Activated CD4-positive, alpha-beta T cell treated with anti-CD3 and anti-CD28 coated beads, Interleukin-2, amount 50 U/mL, for 24 hours (primary cell): ENCODE measurements around the gene LY6G6F.

ENCODE experiments used
- DNase-seq, 2 donors: peaks; one replicate each; pipeline ENCODE4 v3.0.0-alpha.2; 2020; ENCODE audit warnings: low read depth in 1 of 2, low spot score in 1 of 2

The LY6G6F gene

DNA sequence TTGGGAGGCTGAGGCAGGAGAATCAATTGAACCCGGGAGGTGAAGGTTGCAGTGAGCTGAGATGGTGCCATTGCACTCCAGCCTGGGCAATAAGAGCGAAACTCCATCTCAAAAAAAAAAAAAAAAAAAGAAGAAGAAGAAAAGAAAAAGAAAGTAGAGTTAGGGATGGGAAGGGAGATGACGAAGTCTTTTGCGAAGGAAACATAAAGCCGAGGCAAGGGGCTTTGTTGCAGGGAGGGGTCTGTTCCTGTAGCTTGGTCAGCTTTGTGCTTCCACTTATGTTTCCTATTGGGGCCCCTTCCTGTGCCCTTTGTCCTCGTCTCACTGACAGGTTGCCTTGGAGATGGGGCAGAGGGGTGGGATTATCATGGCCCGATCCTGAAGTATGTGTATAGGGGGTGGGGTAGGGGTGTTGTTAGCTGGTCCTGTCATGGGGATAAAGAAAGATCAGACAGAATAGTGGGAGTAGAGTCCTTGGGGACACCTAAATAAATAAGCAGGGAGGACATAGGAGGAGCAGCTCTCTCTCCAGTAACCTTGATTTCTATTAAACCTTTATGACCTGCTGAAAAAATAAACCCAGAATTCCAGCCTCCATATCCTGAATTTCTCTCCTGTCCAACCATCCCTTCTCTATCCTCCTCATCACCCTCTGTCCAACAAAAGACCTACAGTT lies 30.8 kb downstream of the LY6G6F start:
- no peak for DNase-seq

DNA sequence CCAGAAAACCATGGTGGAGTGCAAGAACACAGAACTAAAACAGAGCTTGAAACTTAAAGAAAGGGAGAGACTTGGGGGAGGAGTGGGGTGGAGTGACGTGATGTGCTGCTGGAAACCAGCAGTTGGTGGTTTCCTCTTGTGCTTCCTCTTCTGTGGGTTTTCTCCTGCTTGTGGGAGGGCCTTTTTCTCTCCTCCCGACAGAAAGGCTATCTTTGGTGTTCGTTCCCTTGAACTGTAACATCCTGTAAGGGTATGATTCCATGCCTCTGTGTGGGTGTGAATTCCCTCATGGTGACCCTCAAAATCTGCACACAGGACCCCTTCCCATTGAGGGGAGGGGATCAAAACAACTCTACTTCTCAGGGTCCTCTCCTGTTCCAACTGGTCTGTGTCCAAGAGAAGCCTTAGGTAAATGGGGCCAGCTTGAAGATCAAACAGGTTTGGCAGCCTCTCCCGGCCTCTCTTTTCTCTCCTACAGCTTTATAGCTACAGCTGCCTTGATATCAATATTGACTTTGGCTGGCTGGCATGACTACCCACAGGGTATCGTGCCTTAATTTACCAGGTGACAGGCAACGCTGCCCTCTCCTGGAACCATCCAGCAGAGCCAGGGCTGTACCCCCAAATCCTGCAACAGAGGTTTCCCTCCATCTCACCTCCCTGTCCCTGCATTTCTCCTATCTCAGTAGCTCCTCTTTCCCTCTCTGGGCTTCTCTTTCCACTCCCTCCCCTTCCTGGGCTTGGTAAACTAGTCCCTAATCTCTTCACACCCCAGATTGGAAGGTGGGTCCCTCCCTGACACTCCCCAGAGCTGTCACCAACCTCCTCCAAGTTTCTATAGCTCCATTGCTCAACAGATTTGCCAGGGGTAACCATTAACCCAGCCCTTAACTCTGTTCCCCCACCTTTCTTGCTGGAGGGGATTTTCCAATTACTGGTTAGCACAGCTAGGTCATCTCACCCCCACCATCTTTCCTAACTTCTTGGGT lies 31.6 kb downstream of the LY6G6F start:
- peak in 1 of 2 donors; percentile 51 for DNase-seq

DNA sequence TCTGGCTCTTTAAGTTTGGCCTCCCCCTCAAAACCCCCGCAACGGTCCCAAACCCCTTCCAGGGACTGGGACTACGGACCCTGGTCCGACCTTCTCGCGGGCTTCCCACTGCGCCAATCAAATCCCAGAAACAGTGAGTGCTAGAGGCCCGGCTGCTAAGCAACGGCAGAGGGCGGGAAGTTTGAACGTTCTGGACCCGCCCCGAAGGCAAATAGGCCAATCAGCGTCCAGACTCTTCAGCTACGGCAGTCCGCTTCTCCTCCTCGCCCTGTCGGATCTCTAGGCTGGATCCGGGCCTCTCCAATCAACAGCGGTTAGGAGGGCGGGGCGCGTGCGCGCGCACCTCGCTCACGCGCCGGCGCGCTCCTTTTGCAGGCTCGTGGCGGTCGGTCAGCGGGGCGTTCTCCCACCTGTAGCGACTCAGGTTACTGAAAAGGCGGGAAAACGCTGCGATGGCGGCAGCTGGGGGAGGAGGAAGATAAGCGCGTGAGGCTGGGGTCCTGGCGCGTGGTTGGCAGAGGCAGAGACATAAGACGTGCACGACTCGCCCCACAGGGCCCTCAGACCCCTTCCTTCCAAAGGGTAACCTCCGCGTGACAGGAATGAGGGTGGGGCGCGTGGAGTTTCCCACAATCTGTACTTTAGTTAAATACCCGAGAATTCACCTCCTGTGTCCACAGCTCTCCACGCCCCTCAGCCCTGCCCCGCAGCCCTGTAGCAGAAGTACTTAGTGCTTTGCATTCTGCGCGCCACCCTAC lies 33.2 kb downstream of the LY6G6F start, which contains the start of gene MSH5:
Gene MSH5, plus strand, starts transcription at position 367 of the 758 bp plus-strand sequence. CDS start 462 bp downstream, outside the sequence.
- peak; percentile 87 to 96 for DNase-seq

DNA sequence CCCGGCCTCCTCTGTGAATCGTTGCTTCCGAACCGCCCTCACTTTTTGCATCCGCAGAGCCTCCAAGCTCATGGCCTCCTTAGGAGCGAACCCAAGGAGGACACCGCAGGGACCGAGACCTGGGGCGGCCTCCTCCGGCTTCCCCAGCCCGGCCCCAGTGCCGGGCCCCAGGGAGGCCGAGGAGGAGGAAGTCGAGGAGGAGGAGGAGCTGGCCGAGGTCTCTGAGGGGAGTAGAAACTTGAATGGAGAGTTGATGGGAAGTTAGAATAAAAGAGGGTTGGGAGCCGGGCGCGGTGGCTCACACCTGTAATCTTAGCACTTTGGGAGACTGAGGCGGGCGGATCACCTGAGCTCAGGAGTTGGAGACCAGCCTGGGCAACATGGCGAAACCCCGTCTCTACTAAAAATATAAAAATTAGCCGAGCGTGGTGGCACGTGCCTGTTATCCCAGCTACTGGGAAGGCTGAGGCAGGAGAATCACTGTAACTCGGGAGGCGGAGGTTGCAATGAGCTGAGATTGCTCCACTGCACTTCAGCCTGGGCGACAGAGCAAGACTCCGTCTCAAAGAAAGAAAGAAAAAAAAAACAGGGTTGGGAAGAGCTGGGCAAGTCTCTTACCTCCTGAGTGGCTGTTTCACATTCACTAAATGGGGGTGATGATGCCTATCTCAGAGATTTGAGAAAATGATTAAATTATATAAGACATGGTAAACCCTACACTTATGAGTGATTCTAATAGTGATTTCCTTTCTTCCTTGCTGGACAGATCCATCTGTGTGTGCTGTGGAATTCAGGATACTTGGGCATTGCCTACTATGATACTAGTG lies 33.9 kb downstream of the LY6G6F start:
- DNase-seq, result no peak

DNA sequence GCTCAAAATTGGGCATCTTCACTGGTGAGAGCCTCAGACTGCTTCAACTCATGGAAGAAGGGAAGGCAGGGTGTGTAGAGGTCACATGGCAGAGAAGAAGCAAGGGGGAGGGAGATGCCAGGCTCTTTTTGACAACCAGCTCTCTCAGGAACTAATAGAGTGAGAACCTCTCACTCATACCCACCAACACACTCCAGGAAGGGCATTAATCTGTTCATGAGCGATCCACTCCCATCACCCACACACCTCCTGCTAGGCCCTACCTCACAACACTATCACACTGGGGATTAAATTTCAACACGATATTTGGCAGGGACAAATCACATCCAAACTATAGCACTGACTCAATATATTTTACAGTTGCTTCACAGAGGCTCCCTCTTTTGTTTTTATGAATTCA lies 35.1 kb downstream of the LY6G6F start:
- DNase-seq, result no peak

DNA sequence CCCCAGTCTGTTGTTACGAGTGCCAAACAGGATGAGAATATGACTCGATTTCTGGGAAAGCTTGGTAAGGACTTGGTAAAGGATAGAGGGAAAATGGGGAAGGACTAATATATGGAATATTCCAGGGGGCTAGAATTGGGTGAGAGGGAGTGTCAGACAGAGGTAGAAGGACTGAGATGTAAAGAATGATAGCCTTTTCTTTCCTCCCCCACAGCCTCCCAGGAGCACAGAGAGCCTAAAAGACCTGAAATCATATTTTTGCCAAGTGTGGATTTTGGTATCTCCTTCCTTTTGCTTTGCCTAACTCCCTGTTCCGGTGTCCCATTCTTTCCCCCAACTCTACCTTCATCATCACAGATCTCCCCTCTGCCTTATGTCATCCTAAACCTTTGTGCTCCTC lies 36.2 kb downstream of the LY6G6F start:
- DNase-seq, result no peak

DNA sequence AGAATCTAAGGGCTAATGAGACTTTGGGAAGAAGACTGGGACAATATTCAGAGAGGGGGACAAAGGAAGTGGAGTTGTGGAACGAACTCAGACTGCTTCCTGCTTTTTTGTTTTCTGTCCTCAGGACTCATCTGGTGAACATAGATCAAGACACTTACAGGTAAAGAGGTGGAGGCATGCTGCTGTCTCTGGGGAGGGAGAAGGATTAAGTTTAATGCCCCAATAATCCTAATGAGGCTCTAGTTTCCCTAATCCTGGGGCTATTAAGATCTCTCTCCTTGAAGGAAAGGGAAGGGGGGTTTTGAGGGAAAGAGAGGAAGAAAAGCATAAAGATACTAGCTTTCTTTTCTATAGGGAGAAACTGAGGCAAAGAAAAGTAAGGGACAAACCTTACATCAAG lies 37.8 kb downstream of the LY6G6F start:
- no peak for DNase-seq

DNA sequence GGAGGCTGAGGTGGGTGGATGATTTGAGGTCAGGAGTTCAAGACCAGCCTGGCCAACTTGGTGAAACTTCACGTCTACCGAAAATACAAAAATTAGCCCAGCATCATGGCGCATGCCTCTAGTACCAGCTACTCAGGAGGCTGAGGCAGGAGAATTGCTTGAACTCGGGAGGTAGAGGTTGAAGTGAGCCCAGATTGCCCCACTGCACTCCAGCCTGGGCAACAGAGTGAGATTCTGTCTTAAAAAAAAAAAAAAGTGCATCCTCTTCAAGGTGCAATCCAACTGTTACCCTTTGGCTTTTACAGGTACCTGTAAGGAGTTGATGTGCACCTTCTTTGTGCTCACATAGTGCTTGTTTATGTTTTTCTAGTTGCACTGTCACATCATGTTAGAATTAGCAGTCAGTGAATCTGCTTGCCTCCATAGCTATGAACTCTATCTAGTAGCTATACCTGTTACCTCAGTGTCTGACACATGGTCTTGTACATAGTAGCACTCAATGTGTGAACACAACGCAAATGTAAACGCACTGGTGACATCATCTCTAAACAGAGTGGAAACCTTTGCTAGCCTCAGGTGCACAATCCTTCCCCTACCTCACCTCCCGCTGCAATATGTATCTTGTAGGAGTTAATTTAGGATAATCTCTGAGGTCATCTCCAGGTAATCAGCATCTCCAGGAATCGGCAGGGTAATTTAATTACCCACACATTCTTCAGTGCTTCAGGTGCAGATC lies 42.8 kb downstream of the LY6G6F start:
- DNase-seq, result no peak

DNA sequence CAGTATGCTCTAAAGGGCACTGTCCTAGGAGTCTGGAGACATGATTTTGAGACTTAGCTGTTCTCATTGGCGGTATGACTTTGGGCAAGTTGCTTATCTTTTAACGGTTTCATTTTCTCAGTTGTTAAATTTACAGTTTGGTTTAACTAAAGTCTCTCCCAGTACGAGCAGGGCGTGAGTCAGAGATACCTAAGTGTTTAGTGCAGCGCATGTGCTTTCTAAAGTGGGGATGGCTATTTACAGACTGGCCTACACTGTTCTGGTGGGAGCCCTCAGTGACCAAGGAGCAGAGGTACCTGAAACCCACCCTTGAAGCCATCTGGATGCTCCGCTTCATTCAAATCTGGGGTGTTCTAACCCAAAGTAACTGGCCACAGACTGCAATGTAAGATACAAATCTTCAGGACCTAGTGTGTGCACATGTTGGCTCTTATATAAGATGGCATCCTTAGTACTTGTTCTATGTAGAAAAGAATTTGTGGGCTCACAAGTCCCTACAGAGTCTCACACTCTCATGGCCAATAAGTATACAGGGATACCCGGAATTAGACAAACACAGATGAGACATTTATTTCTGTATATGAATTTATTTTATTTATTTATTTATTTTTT lies 43.9 kb downstream of the LY6G6F start:
- no peak for DNase-seq

DNA sequence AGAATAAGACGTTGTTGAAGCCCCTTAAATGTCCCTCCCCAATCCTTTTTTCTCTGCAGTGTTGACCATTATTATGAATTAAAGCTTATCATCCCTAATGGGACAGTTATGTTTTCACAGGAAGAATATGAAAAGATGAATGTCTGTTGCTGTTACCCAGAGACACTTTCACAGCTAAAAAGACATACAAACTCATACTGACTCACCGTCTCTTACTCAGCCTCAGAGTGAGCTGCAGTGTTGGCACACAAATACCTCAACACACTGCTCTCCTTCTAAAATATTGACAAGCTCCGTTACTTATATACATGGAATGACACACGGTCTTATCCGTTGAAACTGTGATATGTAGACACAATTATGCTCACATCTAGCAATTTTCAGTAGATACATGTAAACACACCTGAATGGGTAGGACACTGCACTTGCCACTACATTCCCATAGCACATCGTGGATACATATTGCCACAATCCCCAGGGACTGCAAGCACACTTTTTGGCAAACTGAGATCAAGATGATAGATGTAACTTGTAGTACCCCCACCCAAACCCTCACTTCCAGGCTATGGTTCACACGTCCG lies 46.2 kb downstream of the LY6G6F start:
- DNase-seq, result no peak

DNA sequence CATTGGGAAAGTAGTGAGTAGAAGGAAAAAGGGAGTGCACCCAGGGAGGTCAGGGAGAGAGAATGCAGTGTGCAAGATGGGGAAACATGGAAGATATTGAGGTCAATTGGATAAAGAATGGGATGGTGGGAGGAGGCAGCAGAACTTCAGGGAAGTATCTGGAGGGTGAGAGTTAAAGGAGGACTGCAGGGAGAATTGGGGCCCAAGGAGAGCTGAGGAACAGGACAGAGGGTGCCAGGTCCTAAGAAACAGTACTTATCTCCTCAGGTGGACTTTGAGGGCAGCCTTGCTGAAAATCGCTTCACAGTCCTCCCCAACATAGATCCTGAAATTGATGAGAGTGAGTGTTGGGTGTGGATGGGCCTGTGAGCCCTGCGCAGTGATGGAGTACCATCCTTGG lies 51.6 kb downstream of the LY6G6F start:
- DNase-seq, result no peak
